HG02852 (cell line): ENCODE measurements around the gene GAS2L1.
"Not testable (repeated sequence)": the region's sequence is repeated elsewhere in the genome, so short reads cannot be mapped to it uniquely, and the experiment has no call there.

Source experiments
- ATAC-seq: cut with Tn5 transposase; IDR thresholded peaks from one replicate; pipeline ENCODE4 v1.9.1; 2021; ENCODE audit warnings: mild to moderate bottlenecking, moderate library complexity; ENCODE audit not compliant: unreplicated experiment

Gene GAS2L1

GRCh38 chr22:29340566-29340965 is 34.1 kb downstream of the GAS2L1 start:
- no peak for ATAC-seq

GRCh38 chr22:29341056-29341848 is 34.8 kb downstream of the GAS2L1 start:
- no peak for ATAC-seq

- ATAC-seq: no peak
These were observed 35.3 kb downstream of the GAS2L1 start for GRCh38 chr22:29341849-29342127.

DNA sequence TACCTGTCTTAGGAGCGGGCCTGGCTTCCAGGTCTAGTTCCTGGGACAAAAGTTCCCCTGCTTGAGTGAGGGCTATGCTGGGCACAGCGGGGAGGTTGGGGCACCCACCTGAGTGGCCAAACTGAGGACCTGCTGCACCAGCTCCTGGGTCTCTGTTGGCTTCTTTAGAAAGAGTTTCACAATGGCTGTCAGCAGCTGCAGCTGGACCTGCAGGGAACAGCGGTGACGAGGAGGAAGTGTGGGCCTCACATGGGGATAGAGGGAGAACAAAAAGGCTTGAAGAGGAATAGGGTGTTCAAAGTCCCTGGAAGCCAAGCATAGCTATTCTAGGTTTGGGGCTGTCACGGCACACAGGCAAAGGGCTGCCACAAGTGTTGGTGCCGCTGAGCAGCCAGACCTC is 35.7 kb downstream of the GAS2L1 start:
- no peak for ATAC-seq

GRCh38 chr22:29342577-29343312 is 36.3 kb downstream of the GAS2L1 start:
- no peak for ATAC-seq

DNA sequence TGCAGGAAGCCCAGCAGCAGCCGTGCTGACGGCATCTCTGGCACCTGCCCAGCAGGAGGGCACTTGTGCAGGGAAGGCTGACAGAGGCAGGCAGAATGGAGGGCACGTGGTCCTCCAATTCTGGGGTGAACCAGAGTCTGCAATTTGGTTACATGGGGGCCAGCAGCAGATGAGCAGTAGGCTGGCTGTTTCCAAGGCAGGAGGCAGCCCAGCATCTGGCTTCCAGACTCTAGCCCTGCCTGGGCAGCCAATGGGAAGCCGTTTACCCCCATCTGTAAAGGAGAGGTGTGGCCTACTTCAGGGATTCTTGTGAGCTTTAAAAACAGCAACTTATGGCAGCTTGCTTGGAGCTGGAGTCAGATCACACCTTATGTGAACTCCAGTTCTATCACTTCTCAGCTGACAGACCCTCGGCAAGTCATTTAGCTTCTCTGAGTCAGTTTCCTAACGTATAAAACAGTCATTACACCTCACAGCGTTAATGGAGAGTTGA is 36.9 kb downstream of the GAS2L1 start:
- no peak for ATAC-seq

- no peak for ATAC-seq
These were observed 37.7 kb downstream of the GAS2L1 start for GRCh38 chr22:29344137-29344536.

GRCh38 chr22:29344889-29345288 is 38.4 kb downstream of the GAS2L1 start:
- not testable (repeated sequence) for ATAC-seq

DNA sequence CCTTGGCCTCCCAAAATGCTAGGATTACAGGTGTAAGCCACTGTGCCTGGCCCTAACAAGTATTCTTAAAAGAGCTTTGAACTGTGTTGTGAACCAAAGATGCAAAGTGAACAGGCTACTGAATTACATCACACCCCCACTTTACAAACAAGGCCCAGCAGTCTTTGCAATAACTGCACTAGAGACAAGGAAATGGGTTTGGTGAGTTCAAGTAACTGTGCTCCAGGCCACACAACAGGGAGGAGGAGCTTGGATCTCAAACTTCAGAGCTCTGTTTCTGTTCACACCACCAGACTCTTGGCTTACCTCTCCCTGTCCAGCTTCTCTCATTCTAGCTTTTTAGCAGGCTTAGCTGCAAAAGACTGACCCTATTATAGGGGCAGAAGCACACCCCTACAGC is 39.5 kb downstream of the GAS2L1 start:
- ATAC-seq: no peak

DNA sequence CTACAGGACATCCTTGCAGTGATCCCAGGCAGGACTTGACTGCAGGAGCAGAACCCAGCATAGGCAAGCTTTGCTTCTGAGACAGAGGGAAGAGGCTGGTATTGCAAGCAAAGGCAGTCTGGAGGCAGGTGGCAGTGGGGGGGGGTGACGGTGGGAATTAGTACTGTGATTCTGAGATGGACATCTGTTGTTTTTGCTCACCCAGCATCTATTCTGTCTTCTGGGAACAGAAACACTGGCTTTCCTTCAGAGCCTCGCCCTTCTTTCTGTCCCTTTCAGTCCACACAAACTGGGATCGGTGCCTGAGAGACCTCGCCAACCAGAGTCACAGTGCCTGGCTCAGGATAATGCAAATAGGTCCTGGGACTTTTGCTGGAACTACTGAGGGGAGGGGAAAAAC is 40.2 kb downstream of the GAS2L1 start:
- ATAC-seq: no peak

DNA sequence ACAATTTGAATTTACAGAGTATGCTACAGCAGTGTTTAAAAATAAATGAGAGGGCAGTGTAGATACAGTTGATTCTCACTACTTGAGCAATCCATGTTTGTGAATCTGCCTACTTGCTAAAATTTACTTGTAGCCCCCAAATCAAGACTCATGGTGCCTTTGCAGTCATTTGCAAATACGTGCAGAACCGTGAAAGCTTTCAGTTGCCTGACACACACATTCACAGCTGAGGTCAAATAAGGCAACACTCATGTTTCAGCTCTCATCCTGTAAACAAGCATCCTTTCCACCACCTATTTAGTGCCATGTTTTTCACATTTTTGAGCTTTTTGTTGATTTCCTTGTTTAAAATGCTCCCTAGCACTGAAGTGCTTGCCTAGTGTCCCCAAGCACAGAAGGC is 41.6 kb downstream of the GAS2L1 start:
- ATAC-seq: no peak

DNA sequence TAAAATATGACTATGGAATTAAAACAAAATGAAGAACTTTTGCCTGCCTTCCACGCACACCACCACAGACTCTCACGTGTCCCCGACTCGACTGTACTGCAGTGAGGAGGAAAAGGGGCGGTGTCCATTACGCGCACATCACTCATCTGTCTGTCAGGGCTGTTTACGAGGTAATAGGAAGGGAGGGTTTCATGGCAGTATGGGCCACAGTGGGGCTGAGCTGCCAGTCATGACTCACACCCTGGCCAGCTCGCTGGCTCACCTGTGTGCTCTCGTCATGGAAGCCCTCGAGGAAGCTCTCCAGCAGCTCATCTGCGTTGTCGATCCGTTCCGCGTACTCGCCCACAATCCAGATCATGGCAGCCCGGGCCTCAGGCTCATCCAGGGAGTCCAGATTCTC is 42.5 kb downstream of the GAS2L1 start:
- ATAC-seq: no peak

GRCh38 chr22:29351042-29351441 is 44.6 kb downstream of the GAS2L1 start:
- no peak for ATAC-seq

- ATAC-seq: no peak
These were observed 45.4 kb downstream of the GAS2L1 start for GRCh38 chr22:29351891-29352290.

DNA sequence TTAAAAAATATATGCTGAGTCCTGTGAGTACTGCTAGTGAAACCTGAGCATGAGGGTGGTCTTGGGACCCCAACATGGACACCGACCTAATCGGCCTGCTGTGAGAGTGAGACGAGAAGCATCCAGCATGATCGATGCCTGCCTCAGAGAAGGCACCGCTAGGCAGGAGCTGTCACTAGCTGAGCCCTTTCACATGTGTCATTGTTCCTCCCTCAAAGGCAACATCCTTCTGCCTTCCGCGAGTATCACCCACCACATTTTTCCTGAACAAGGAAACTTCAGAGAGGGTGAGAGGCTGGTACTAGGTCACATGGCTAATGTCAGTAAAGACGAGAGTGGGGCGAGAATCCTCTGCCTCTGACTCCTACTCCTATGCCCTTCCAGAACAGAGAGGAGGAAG is 46.3 kb downstream of the GAS2L1 start:
- no peak for ATAC-seq

DNA sequence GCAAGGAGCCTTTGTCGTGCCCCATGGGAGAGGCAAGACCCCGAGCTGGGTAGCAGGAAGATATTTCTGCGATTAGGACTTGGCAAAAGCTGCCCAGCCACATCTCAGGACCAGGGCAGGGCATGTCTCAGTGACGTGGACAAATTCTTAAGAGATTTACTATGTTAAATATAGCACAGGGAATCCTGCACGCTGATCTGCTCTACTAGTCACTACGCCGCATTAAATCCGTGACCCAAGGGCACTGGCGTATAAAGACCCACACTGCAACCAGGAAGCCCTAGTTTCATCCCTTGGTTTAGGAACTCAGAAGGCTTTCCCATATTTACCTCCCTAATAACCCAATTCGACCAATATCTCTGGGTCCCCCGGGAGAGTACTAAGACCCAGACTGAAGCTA is 46.8 kb downstream of the GAS2L1 start:
- no peak for ATAC-seq

DNA sequence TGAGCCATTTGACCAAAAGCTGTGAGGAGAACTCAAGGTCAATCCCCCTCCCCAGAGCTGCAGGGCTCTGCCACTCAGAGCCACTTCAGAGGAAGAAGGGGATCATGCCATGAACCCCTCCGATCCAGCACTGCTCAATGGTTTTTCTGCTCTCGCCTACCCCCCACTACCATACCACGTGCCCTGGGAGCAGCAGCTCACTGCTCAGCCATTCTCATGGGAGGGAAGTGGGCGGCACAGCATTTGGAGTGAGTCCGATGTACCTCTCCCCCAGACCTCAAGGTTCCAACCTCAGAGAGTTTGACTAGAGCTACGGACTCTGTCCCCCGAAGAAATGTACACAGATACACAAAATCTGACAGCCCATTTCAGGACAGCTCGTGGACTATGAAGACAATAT is 47.4 kb downstream of the GAS2L1 start:
- ATAC-seq: no peak

- not testable (repeated sequence) for ATAC-seq
These were observed 50.9 kb downstream of the GAS2L1 start for GRCh38 chr22:29357193-29357890.

- ATAC-seq: no peak
These were observed 53.0 kb downstream of the GAS2L1 start for GRCh38 chr22:29359469-29359868.
